ENCODE results near the gene OTOF.

DNA sequence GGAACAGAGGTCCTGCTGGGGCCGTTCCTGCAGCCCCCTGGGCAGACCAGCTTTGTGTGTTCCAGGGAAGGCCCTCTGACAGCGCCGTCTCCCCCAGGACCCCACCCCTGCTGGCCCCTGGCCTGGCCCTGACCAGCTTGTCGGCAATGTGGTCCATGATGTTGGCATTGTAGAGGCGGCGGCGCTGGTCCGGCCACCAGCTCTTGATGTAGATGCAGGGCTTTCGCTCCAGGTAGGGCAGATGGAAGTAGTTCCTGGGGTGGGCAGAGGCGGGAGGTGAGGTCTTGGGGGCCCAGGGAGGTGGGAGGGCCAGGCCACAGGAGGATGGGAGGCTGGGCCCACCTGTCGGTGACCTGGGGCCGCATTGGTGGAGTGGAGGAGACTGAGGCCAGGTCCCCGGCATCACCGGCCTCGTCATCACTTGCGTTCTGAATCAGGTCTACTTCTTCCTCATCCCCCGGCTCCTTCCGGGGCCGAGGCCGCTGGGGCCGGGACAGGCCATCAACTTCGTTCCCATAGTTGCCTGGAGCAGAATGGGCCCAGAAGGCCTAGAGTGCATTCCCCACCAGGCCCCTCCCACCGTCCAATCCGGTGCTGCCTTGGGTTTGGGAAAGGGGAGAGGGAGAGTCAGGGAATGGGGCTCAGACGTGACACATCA, 1.3 kb upstream of the OTOF start:
- TF ChIP-seq, protein P1, sequence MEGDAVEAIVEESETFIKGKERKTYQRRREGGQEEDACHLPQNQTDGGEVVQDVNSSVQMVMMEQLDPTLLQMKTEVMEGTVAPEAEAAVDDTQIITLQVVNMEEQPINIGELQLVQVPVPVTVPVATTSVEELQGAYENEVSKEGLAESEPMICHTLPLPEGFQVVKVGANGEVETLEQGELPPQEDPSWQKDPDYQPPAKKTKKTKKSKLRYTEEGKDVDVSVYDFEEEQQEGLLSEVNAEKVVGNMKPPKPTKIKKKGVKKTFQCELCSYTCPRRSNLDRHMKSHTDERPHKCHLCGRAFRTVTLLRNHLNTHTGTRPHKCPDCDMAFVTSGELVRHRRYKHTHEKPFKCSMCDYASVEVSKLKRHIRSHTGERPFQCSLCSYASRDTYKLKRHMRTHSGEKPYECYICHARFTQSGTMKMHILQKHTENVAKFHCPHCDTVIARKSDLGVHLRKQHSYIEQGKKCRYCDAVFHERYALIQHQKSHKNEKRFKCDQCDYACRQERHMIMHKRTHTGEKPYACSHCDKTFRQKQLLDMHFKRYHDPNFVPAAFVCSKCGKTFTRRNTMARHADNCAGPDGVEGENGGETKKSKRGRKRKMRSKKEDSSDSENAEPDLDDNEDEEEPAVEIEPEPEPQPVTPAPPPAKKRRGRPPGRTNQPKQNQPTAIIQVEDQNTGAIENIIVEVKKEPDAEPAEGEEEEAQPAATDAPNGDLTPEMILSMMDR (IDR thresholded peaks at IDR 0.05): no peak
- TF ChIP-seq EZH2phosphoT487 (IDR thresholded peaks at IDR 0.05): no peak

All from neural progenitor cell (in vitro differentiated cells).